ENCODE data around the gene SLCO6A1.

- no peak for TF ChIP-seq CTCF (conservative IDR thresholded peaks at IDR 0.05; ENCODE audit: low read length)
- no peak for TF ChIP-seq EZH2phosphoT487 (IDR thresholded peaks at IDR 0.05; ENCODE audit: borderline replicate concordance, low read depth, low read length)
These were observed 15.1 kb downstream of the SLCO6A1 start for GRCh38 chr5:102483736-102484135.

Data from OCI-LY7 (cell line).